Measurements from ENCODE around the gene CLMP. TPM values are rescaled to one million over a fixed set of nuclear protein-coding genes. Genes with fewer than 3 reads are reported as not detected.

CLMP gene
- total and polyA plus RNA-seq, 4 donors = 0.12 to 1.3 (median 0.35) TPM

DNA sequence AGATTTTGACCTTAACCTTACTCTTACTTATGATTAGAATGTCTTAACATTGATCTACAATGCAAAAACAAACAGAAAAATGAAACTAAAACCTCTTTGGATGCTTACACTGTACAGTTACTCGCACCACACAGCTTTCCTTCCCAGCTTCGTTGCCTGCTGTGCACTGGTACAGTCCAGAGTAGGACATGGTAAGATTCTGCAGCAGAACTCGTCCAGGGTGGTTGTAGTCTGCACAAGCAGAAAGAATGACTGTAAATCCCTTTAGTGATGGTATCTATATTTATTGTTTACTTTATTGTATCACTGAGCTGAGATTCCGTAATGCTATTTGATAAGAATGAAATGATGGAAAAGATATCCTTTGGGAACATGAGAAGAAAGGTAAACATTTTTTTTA is 112.1 kb downstream of the CLMP start:
- Histone ChIP-seq H3K4me1 (ENCODE audit: control insufficient read depth in 4 of 4, insufficient read depth in 4 of 4, low read length in 3 of 4) (no peaks in the 10 kb centered on the region), H3K27me3 (ENCODE audit: control insufficient read depth in 4 of 4, insufficient read depth in 4 of 4, low read length in 3 of 4) (no peaks in the 10 kb centered on the region), H3K27ac (ENCODE audit: low read depth in 1 of 2, low read length in 2 of 2) (peak overlapping the region in 1 of 2 donors; percentile 1), H3K9ac (ENCODE audit: low read depth in 1 of 2, low read length in 2 of 2) (no peak overlapping the region), H3K9me3 (ENCODE audit: control insufficient read depth in 4 of 4, low read length in 3 of 4) (no peaks in the 10 kb centered on the region), H3K4me3 (ENCODE audit: low read depth in 1 of 3, low read length in 3 of 3) (no peak overlapping the region), H3K36me3 (ENCODE audit: control insufficient read depth in 4 of 4, insufficient read depth in 3 of 4, low read depth in 1 of 4, low read length in 3 of 4) (no peaks in the 10 kb centered on the region)
- no peak for DNase-seq (ENCODE audit: low spot score)
- WGBS = 62% methylated on average over 4 of the region's 4 CpGs
- TF ChIP-seq, protein P1, sequence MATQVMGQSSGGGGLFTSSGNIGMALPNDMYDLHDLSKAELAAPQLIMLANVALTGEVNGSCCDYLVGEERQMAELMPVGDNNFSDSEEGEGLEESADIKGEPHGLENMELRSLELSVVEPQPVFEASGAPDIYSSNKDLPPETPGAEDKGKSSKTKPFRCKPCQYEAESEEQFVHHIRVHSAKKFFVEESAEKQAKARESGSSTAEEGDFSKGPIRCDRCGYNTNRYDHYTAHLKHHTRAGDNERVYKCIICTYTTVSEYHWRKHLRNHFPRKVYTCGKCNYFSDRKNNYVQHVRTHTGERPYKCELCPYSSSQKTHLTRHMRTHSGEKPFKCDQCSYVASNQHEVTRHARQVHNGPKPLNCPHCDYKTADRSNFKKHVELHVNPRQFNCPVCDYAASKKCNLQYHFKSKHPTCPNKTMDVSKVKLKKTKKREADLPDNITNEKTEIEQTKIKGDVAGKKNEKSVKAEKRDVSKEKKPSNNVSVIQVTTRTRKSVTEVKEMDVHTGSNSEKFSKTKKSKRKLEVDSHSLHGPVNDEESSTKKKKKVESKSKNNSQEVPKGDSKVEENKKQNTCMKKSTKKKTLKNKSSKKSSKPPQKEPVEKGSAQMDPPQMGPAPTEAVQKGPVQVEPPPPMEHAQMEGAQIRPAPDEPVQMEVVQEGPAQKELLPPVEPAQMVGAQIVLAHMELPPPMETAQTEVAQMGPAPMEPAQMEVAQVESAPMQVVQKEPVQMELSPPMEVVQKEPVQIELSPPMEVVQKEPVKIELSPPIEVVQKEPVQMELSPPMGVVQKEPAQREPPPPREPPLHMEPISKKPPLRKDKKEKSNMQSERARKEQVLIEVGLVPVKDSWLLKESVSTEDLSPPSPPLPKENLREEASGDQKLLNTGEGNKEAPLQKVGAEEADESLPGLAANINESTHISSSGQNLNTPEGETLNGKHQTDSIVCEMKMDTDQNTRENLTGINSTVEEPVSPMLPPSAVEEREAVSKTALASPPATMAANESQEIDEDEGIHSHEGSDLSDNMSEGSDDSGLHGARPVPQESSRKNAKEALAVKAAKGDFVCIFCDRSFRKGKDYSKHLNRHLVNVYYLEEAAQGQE (IDR thresholded peaks at IDR 0.05) = no peak

DNA sequence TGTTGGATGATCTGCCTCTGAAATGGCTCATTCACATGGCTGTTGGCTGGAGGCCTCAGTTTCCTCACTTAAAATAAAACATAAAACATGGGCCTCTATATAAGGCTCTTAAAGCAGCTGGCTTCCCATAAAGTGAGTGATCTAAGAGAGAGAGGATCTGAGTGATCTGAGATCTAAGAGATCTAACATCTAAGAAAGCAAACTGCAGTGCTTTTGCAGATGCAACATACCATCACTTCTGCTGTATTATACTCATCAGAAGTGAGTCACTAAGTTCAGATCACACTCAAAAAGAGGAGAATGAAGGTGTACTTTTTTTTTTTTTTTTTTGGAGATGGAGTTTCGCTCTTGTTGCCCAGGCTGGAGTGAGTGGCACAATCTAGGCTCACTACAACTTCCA is 115.0 kb downstream of the CLMP start:
- Histone ChIP-seq H3K4me3 (ENCODE audit: low read depth in 1 of 3, low read length in 3 of 3) (no peak overlapping the region), H3K27me3 (ENCODE audit: control insufficient read depth in 4 of 4, insufficient read depth in 4 of 4, low read length in 3 of 4) (no peaks in the 10 kb centered on the region), H3K27ac (ENCODE audit: low read depth in 1 of 2, low read length in 2 of 2) (no peak overlapping the region), H3K4me1 (ENCODE audit: control insufficient read depth in 4 of 4, insufficient read depth in 4 of 4, low read length in 3 of 4) (no peaks in the 10 kb centered on the region), H3K9ac (ENCODE audit: low read depth in 1 of 2, low read length in 2 of 2) (no peak overlapping the region), H3K9me3 (ENCODE audit: control insufficient read depth in 4 of 4, low read length in 3 of 4) (no peaks in the 10 kb centered on the region), H3K36me3 (ENCODE audit: control insufficient read depth in 4 of 4, insufficient read depth in 3 of 4, low read depth in 1 of 4, low read length in 3 of 4) (no peaks in the 10 kb centered on the region)
- no peak for TF ChIP-seq SP1 (IDR thresholded peaks at IDR 0.05)
- no peak for TF ChIP-seq YY1 (IDR thresholded peaks at IDR 0.05)
- TF ChIP-seq JUND (IDR thresholded peaks at IDR 0.05) = no peak
- TF ChIP-seq, protein P2, sequence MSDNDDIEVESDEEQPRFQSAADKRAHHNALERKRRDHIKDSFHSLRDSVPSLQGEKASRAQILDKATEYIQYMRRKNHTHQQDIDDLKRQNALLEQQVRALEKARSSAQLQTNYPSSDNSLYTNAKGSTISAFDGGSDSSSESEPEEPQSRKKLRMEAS (IDR thresholded peaks at IDR 0.05) = no peak
- TF ChIP-seq EGR1 (IDR thresholded peaks at IDR 0.05; ENCODE audit: low read depth in 2 of 2) = no peak
- no peak for TF ChIP-seq TAF1 (conservative IDR thresholded peaks at IDR 0.05)
- TF ChIP-seq RXRA (IDR thresholded peaks at IDR 0.05) = no peak
- no peak for TF ChIP-seq ZBTB33 (IDR thresholded peaks at IDR 0.05)
- no peak for TF ChIP-seq GABPA (IDR thresholded peaks at IDR 0.05 in 1 of 2, conservative IDR thresholded peaks at IDR 0.05 in 1 of 2)
- no peak for TF ChIP-seq CTCF (IDR thresholded peaks at IDR 0.05; ENCODE audit: low read depth, low read length, missing input control)
- no peak for TF ChIP-seq HNF4G (IDR thresholded peaks at IDR 0.05)
- no peak for TF ChIP-seq NR2F2 (IDR thresholded peaks at IDR 0.05)
- DNase-seq (ENCODE audit: low spot score) = no peak
- WGBS = 96% methylated on average over 1 of the region's 1 CpG
